NCI-H1417 (cell line): ENCODE results near the gene HLA-DOB.
"Not testable (repeated sequence)": the region's sequence is repeated elsewhere in the genome, so short reads cannot be mapped to it uniquely, and the experiment has no call there.

Source experiments
- DNase-seq, 3 experiments: peaks; one replicate each; lab custom pipeline; 2025; lab: John Stamatoyannopoulos, UW

HLA-DOB gene

DNA sequence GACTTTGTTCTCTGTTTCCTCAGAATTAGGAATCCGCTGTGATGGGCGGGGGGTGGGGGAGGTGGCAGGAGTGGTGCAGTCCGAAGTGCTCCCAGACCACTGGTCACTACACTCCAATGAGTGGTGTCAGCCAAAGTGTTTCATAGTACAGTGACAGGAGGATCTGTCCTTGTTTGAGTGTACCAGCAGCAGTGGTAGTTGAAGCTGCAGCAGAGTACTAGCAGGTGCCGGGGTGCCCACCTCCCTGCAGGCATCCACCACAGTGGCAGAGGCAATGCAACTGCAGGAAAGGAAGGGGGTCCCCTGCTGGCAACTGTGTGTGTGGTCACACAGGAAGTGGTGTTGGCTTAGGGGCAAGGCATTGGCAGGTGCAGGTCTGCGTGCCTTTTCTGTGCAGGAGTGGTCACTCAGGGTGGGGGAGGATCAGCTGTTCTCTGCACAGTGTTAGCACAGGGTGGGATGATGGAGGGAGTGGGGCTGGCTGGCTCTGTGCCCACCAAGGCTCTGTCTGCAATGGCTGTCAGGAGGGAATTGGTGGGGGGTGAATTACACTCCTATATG is 9.7 kb downstream of the HLA-DOB start:
- no peak for DNase-seq

DNA sequence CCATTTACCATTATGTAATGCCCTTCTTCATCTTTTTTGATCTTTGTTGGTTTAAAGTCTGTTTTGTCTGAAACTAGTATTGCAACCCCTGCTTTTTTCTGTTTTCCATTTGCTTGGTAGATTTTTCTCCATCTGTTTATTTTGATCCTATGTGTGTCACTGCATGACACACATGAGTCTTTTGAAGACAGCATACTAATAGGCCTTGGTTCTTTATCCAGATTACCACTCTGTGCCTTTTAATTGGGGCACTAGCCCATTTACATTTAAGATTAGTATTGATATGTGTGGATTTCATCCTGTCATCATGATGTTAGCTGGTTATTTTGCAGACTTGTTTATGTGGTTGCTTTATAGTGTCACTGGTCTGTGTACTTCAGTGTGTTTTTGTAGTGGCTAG is 11.4 kb downstream of the HLA-DOB start:
- not testable (repeated sequence) for DNase-seq

DNA sequence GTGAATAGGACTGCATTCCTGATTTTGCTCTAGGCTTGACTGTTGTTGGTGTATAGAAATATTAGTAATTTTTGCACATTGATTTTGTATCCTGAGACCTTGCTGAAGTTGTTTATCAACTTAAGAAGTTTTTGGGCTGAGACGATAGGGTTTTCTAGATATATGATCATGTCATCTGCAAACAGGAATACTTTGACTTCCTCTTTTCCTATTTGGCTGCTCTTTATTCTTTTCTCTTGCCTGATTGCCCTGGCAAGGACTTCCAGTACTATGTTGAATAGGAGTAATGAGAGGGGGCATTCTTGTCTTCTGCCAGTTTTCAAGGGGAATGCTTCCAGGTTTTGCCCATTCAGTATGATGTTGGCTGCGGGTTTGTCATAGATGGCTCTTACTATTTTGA is 13.4 kb downstream of the HLA-DOB start:
- no peak for DNase-seq

DNA sequence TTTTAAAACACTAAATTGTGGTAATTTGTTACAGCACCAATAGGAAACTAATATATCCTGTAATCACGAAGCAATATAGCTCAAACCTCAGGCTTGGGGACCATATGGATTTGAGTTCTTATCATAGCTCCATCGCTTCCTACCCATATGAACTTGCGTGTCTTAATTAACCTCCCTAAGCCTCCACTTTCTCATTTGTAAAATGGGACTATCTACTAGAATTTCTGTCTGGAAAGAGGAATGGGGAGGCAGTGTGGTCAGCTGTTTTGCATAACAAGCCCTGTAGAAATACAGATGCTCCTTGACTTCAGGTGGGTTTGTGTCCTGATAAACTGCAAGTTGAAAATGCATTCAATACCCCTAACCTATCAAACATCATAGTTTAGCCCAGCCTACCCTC is 17.1 kb downstream of the HLA-DOB start:
- DNase-seq = no peak

DNA sequence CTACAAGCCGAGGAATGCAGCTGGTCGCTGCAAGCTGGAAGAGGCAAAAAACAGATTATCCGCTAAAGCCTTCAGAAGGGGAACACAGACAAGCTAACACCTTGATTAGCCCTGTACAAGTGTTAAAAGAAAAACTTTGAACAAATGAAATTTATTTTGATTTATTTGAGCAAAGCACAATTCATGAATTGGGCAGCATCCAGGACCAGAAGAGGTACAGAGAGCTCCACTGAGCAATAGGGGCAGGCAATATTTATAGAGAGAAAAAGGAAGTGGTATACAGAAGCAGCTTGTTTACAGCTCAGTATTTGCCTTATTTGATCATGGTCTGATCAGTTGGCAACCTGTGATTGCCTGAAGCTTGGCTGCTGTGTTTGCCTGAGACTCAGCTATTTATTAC is 17.6 kb downstream of the HLA-DOB start:
- no peak for DNase-seq

DNA sequence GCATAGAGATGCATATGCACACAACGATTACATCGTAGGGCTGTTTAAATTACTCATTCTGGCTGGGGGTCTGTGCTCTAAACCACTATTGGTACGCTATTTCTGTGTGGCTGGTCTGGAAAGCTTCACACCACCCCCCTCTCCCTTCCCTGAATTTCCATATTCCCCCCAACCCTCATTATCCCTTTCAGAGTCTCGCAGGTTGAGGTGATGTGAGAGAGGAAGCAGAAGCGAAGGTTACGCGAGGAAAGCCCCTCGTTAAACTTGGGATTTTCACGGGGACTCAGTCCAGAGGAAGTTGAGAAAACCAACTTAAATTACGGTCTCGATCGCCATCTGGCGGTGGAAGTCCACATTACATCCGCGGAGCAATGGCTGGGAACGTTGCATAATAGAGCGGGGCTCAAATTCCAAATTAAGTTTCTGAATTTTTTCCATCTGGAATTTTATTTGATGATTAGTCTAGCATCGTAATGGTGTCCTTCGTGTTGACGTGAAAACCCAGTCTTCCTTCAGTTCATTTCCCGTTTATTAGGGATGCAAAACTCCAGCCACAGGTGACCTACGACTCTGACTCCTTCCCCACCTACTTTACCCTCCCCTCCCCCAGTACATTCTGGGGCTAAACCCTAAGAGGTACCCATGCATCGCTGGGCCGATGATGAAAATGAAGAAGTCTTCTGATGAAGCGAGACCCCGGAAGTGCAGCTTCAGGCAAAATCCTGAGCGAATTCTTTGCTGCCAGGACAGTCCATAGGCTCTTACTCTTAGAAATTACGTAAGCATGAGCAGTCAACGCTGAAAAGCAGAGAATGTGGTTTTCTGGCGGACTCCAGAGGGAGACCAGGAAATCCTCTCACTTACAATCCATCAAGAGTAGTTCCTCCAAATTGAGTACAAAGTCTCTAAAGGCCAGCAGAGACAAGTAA is 19.7 kb downstream of the HLA-DOB start:
- peak; percentile 28 to 64 (median 63) for DNase-seq

DNA sequence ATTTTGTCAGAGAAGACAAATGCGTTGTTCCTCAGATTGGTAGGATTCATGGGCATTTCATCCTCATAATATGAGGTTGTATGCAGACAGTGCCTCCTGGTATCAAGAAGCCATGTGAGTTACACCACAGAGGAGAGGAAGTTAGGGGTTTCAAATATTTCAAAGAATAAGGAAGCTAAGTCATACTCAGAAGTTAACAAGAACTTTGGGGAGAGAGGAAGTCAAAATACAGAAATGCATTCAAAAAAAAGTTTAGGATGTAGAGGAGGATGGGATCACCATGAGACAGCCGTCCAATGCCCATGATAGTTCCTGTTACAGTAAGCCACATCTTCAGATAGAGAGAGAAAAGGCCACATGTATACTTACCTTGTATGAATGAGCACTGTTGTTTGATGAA is 22.3 kb downstream of the HLA-DOB start:
- DNase-seq = no peak

DNA sequence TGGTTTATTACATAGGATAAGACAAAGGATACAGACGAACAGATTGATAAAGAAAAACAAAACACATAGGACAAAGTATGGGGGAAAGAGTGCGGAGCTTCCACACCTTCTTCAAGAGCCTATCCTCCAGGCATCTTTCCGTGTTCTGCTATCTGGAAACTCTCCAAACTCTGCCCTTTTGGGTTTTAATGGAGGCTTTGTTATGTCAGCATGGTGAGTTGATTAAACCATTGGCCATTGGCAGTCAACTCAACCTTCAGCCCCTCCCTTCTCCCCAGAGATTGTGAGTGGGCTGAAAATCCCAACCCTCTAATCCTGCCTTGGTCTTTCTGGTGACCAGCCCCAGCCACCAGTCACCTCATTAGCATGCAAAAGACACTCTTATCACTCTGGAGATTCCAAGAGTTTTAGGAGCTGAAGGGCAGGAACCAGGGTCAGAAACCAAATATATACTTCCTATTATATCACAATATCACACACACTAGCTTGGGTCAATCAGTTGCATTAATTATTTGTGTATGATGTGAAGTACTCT is 23.8 kb downstream of the HLA-DOB start:
- no peak for DNase-seq

DNA sequence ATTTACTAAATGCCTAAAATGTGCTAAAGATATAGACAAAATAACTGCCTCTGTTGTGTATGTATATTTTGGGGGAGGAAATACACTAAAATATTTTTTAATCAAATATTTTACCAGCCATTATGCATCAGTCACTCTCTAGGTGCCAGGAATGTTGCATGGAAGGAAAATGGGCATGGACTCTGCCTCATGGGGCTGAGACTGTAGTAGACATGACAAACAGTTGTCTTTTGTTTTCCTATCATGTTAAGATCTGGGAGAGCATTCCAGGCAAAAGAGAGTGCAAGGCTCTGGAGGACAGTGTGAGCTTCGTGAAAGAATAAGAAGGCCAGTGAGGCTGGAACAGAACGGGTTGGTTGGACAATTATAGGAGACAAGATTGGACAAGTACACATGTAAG is 26.5 kb downstream of the HLA-DOB start:
- no peak for DNase-seq

DNA sequence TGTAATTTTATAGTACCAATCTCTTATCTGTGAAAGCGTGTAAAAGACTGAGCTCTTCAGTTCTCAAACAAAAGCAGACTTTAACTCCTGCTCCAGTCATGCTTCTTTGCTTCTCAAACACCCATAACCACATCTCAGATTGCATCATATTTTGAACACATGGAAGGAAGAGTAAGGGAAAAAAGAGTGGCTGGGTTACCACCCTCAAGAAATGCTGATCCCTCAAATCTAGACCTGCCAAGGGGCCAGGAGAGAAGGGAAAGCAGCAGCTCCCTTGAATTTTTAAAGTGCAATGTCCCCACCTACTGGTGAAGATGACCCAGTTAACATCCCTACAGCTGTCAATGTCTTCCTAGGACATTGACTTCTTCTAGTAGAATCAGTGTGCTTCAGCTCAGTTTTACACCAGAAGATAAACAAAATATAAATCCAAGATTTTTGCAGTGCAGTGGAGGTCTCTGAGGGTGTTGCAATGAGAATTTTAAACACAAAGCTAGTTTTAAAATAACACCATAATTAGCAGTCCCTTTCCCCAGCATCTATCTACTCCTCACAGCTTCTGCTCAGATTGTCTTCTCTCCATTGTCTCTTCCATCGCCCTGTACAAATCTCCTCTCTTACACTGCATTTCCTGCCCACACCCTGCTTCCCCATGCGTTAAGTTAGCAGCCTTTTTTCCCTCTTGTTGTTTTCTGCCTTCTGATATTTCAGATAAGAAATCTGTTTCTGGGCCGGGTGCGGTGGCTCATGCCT is 30.8 kb downstream of the HLA-DOB start:
- peak; percentile 20 to 95 (median 66) for DNase-seq

DNA sequence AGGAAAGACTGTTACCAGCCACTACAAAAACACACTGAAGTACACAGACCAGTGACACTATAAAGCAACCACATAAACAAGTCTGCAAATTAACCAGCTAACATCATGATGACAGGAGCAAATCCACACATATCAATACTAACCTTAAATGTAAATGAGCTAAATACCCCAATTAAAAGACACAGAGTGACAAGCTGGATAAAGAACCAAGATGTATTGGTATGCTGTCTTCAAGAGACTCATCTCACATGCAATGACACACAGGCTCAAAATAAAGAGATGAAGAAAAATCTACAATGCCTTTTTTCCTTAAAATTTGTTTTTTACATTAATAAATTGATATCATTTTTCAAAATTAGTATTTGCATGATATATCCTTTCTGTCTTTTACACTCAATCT is 33.9 kb downstream of the HLA-DOB start:
- not testable (repeated sequence) for DNase-seq

DNA sequence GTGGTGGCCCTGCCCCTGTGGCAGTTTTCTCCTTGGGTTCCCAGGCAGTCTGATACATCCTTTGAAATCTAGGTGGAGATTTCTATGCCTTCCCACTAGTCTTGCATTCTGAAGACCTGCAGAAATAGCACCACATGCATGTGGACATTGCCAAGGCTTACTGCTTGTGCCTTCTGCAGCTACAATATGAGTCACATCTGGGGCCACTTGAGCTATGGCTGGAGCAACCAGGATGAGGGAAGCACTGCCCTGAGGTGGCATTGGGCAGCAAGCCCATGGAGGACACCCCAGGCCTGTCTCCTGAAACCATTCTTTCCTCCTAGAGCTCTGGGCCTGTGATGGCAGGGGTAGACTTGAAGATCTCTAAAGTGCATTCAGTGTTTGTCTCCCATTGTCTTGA is 37.8 kb downstream of the HLA-DOB start:
- no peak for DNase-seq

DNA sequence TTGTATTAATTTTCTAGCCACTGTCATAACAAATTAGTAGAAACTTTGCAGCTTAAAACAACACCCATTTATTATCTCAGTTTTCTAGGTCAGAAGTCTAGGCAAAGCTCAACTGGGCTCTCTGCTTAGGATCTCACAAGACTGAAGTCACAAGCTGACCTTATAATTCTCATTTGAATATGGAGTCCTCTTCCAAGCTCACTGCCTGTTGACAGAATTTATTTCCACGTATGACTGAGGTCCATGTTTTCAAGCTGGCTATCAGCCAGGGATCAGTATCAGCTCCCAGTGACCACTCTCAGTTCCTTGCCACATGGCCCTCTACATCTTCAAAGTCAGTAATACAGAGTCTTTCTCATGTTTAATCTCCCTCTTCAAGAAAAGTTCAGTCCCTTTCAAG is 41.7 kb downstream of the HLA-DOB start:
- no peak for DNase-seq

DNA sequence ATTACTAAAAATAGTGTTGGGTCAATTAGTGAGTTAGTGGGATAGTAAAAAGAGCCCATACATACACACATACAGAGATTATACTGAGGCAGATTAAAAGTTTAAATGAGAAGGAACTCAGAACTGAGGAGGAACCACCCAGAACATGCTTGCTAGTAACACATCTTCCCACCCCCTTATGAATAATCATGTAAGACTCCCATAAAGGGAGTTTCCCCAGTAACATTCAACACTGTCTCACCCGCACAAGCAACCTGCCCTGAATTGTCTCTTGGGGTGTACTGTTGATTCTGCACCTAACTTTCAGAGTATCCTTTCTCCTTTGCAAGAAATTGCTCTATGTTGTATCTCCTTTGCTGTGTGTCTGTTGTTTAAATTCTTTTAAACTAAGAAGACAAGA is 42.4 kb downstream of the HLA-DOB start:
- DNase-seq = no peak

DNA sequence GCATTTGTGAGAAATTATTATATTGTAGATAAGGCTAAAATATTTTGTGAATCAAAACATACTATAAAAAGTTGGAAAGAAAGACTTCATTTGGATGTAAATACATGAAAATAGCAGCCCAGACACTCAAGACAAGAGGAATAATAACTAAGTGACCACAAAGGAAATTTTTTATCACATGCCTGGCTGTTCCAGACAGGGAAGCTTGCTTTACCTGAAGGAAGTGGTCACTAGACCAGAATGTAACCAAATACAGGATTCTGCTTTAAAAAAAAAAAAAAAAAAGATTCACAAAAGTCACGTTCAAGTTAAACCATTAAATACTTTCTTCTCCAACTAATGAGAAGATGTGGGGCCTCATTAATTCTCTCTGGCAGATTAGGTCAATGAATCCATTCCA is 44.1 kb downstream of the HLA-DOB start:
- DNase-seq = no peak

DNA sequence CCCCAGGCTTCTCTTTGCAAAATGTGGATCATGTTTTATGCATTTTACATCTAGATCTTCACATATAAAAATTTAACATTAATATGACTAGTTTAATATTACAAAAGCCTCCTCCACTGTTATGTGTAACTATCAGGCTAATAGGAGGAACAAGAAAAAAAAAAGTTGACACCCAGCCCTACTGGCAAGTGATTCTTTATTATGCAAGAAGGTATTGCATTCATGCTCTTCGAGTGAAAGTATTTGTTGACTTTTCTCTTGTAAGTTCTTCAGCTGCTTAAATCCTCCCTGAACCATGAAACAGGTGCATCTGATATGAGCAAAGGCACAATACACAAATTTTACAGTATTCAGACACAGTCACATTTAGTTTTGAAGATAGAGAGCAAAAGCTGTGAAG is 52.8 kb downstream of the HLA-DOB start:
- DNase-seq = peak in 1 of 3 experiments; percentile 76

DNA sequence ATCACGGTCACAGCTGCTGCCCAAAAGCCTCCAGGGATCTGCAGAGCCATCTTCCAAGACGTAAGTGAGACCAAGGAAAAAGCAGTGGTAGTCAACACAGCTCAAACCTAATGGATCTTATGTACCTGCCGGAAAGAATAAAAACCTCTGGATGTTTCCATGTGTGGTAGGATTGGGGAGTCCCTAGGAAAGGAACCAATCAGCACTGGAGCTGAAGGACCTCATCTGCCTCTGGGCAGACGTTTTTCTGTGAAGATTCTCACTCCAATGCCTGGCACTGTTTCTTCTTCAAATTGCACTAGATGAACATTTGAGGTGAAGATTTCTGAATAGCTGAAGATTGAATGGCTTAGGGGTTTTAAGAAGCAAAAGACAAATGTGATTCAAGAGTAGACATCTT is 53.4 kb downstream of the HLA-DOB start, which contains the start of gene HLA-DQB2:
TSS of gene HLA-DQB2 (minus strand) at position 112 of the 400 bp plus-strand sequence. CDS start at position 50, 62 bp downstream.
- DNase-seq = peak in 1 of 3 experiments; percentile 29
